Karpas-422 (cell line): Measurements from ENCODE around the gene MRPL37. TPM values are rescaled to one million over a fixed set of nuclear protein-coding genes. Genes with fewer than 3 reads are reported as not detected.

Experiments
- DNase-seq: peaks from one replicate; pipeline ENCODE4 v3.0.0-alpha.2; 2015
- H2AFZ ChIP-seq: fragments of 200-600 bp; sonication (generic); 2 replicates; pipeline ENCODE4 v1.6.1; 2014; ENCODE audit warnings: antibody characterized with exemption, low read length, mixed read lengths
- H3K27ac ChIP-seq: fragments of 200-600 bp; sonication (generic); 2 replicates; pipeline ENCODE4 v1.5.1; 2014; ENCODE audit warnings: mild to moderate bottlenecking, low read length, moderate library complexity
- H3K27me3 ChIP-seq: fragments of 200-600 bp; sonication (generic); 2 replicates; pipeline ENCODE4 v1.6.1; 2014; ENCODE audit warnings: low read length, mixed read lengths
- H3K36me3 ChIP-seq: fragments of 200-600 bp; sonication (generic); 2 replicates; pipeline ENCODE4 v1.6.1; 2014; ENCODE audit warnings: low read length, mixed read lengths; ENCODE audit not compliant: insufficient read depth
- H3K4me1 ChIP-seq: fragments of 200-600 bp; sonication (generic); 2 replicates; pipeline ENCODE4 v1.6.1; 2014; ENCODE audit warnings: mild to moderate bottlenecking, low read length, mixed read lengths
- H3K4me2 ChIP-seq: fragments of 200-600 bp; sonication (generic); 2 replicates; pipeline ENCODE4 v1.6.1; 2014; ENCODE audit warnings: low read length, low read depth, mild to moderate bottlenecking; ENCODE audit not compliant: poor library complexity, severe bottlenecking
- H3K4me3 ChIP-seq: fragments of 200-600 bp; sonication (generic); 2 replicates; pipeline ENCODE4 v1.5.1; 2014; ENCODE audit warnings: mild to moderate bottlenecking, antibody characterized with exemption, low read length, mixed read lengths
- H3K79me2 ChIP-seq: fragments of 200-600 bp; sonication (generic); 2 replicates; pipeline ENCODE4 v1.6.1; 2014; ENCODE audit warnings: mild to moderate bottlenecking, low read length, mixed read lengths
- H3K9ac ChIP-seq: fragments of 200-600 bp; sonication (generic); 2 replicates; pipeline ENCODE4 v1.6.0; 2014; ENCODE audit warnings: low read length
- H3K9me2 ChIP-seq: fragments of 200-600 bp; sonication (generic), shearing (Covaris generic); replicated peaks from 2 replicates; pipeline ENCODE4 v1.6.0; 2014; ENCODE audit warnings: mild to moderate bottlenecking, low read length, moderate library complexity; ENCODE audit not compliant: insufficient read depth
- H3K9me3 ChIP-seq: fragments of 300-700, 200-600 bp; sonication (generic); 2 replicates; pipeline ENCODE4 v1.6.1; 2014; ENCODE audit warnings: low read length, mixed read lengths
- H4K20me1 ChIP-seq: fragments of 200-600 bp; sonication (generic); 2 replicates; pipeline ENCODE4 v1.6.1; 2014; ENCODE audit warnings: mild to moderate bottlenecking, antibody characterized with exemption, low read length, low read depth; ENCODE audit not compliant: insufficient read depth
- total RNA-seq: library from RNA; depleted of rRNA; stranded (reverse); fragments of >200 nt; shearing (Covaris generic); gene quantifications from 2 replicates; pipeline ENCODE4 v1.2.3, GENCODE V29; 2014; ENCODE audit warnings: low replicate concordance

The MRPL37 gene
- total RNA-seq, 1 experiment from 2014 or later, result 80.1 TPM

GRCh38 chr1:54177726-54178125 is 22.2 kb upstream of the MRPL37 start:
- H3K27me3 ChIP-seq, result no peaks in the 10 kb centered on the region
- no peak for DNase-seq
- H3K9me2 ChIP-seq, result no peaks in the 10 kb centered on the region
- peaks cover 10% of the 10 kb centered on the region for H3K4me1 ChIP-seq
- H3K4me2 ChIP-seq, result no peak overlapping the region
- no peaks in the 10 kb centered on the region for H4K20me1 ChIP-seq
- no peaks in the 10 kb centered on the region for H3K79me2 ChIP-seq
- no peak overlapping the region for H2AFZ ChIP-seq
- H3K27ac ChIP-seq, result no peak overlapping the region
- no peak overlapping the region for H3K4me3 ChIP-seq
- H3K9me3 ChIP-seq, result no peaks in the 10 kb centered on the region
- H3K36me3 ChIP-seq, result no peaks in the 10 kb centered on the region
- no peak overlapping the region for H3K9ac ChIP-seq

GRCh38 chr1:54178296-54179070 is 21.5 kb upstream of the MRPL37 start:
- H3K27me3 ChIP-seq, result no peaks in the 10 kb centered on the region
- no peaks in the 10 kb centered on the region for H3K9me2 ChIP-seq
- H3K4me2 ChIP-seq, result no peak overlapping the region
- no peaks in the 10 kb centered on the region for H4K20me1 ChIP-seq
- no peak overlapping the region for H3K27ac ChIP-seq
- H3K9me3 ChIP-seq, result no peaks in the 10 kb centered on the region
- no peaks in the 10 kb centered on the region for H3K36me3 ChIP-seq
- H3K4me3 ChIP-seq, result no peak overlapping the region
- DNase-seq, result no peak
- H3K9ac ChIP-seq, result no peak overlapping the region
- peaks cover 10% of the 10 kb centered on the region for H3K4me1 ChIP-seq
- no peak overlapping the region for H2AFZ ChIP-seq
- no peaks in the 10 kb centered on the region for H3K79me2 ChIP-seq

- Histone ChIP-seq H3K9ac (no peak overlapping the region), H3K79me2 (no peaks in the 10 kb centered on the region), H3K9me2 (no peaks in the 10 kb centered on the region), H2AFZ (no peak overlapping the region), H3K4me3 (no peak overlapping the region), H3K27ac (peak overlapping the region; percentile 39; the same call in 1 of the 2 replicates), H3K4me2 (no peak overlapping the region), H3K9me3 (no peaks in the 10 kb centered on the region), H3K4me1 (peaks cover 10% of the 10 kb centered on the region), H3K36me3 (no peaks in the 10 kb centered on the region), H4K20me1 (no peaks in the 10 kb centered on the region), H3K27me3 (no peaks in the 10 kb centered on the region)
- peak; percentile 58 for DNase-seq
Observed at GRCh38 chr1:54180701-54181360, 19.1 kb upstream of the MRPL37 start.

- Histone ChIP-seq H3K9me2 (no peaks in the 10 kb centered on the region), H4K20me1 (no peaks in the 10 kb centered on the region), H3K4me1 (peaks cover 4% of the 10 kb centered on the region), H3K4me3 (no peak overlapping the region), H3K36me3 (peaks cover 8% of the 10 kb centered on the region; the same call in 1 of the 2 replicates), H3K9me3 (no peaks in the 10 kb centered on the region), H3K27me3 (no peaks in the 10 kb centered on the region), H3K9ac (no peak overlapping the region), H3K79me2 (no peaks in the 10 kb centered on the region), H3K27ac (no peak overlapping the region), H2AFZ (no peak overlapping the region), H3K4me2 (no peak overlapping the region)
- DNase-seq, result no peak
Observed at GRCh38 chr1:54186056-54186455, 13.9 kb upstream of the MRPL37 start.

GRCh38 chr1:54188291-54188690 is 11.7 kb upstream of the MRPL37 start:
- H3K4me3 ChIP-seq, result no peak overlapping the region
- H3K27ac ChIP-seq, result no peak overlapping the region
- peaks cover 12% of the 10 kb centered on the region; the same call in 1 of the 2 replicates for H3K36me3 ChIP-seq
- DNase-seq, result no peak
- H3K9me2 ChIP-seq, result no peaks in the 10 kb centered on the region
- H3K9ac ChIP-seq, result no peak overlapping the region
- H3K9me3 ChIP-seq, result no peaks in the 10 kb centered on the region
- no peaks in the 10 kb centered on the region for H3K27me3 ChIP-seq
- no peak overlapping the region for H3K4me2 ChIP-seq
- no peaks in the 10 kb centered on the region for H3K79me2 ChIP-seq
- H4K20me1 ChIP-seq, result no peaks in the 10 kb centered on the region
- no peaks in the 10 kb centered on the region for H3K4me1 ChIP-seq
- H2AFZ ChIP-seq, result no peak overlapping the region

- Histone ChIP-seq H3K79me2 (no peaks in the 10 kb centered on the region), H4K20me1 (no peaks in the 10 kb centered on the region), H2AFZ (no peak overlapping the region), H3K36me3 (peaks cover 12% of the 10 kb centered on the region; the same call in 1 of the 2 replicates), H3K9me2 (no peaks in the 10 kb centered on the region), H3K9me3 (no peaks in the 10 kb centered on the region), H3K9ac (no peak overlapping the region), H3K27me3 (no peaks in the 10 kb centered on the region), H3K4me1 (no peaks in the 10 kb centered on the region), H3K4me3 (no peak overlapping the region), H3K27ac (no peak overlapping the region), H3K4me2 (no peak overlapping the region)
- no peak for DNase-seq
Observed at GRCh38 chr1:54190526-54190925, 9.4 kb upstream of the MRPL37 start.

- no peaks in the 10 kb centered on the region for H3K9me3 ChIP-seq
- H3K27ac ChIP-seq, result no peak overlapping the region
- no peaks in the 10 kb centered on the region for H4K20me1 ChIP-seq
- H3K36me3 ChIP-seq, result peaks cover 6% of the 10 kb centered on the region; the same call in 1 of the 2 replicates
- no peaks in the 10 kb centered on the region for H3K4me1 ChIP-seq
- no peaks in the 10 kb centered on the region for H3K79me2 ChIP-seq
- no peak overlapping the region for H3K9ac ChIP-seq
- no peaks in the 10 kb centered on the region for H3K27me3 ChIP-seq
- H3K9me2 ChIP-seq, result no peaks in the 10 kb centered on the region
- H3K4me3 ChIP-seq, result no peak overlapping the region
- no peak for DNase-seq
- no peak overlapping the region for H2AFZ ChIP-seq
- H3K4me2 ChIP-seq, result no peak overlapping the region
Observed at GRCh38 chr1:54191525-54191924, 8.4 kb upstream of the MRPL37 start.

GRCh38 chr1:54193453-54193852 is 6.5 kb upstream of the MRPL37 start:
- Histone ChIP-seq H3K27ac (no peak overlapping the region), H3K4me3 (no peak overlapping the region), H3K4me1 (no peaks in the 10 kb centered on the region), H3K79me2 (no peaks in the 10 kb centered on the region), H3K9me2 (no peaks in the 10 kb centered on the region), H3K9ac (no peak overlapping the region), H3K27me3 (no peaks in the 10 kb centered on the region), H3K9me3 (no peaks in the 10 kb centered on the region), H2AFZ (no peak overlapping the region), H4K20me1 (no peaks in the 10 kb centered on the region), H3K4me2 (no peak overlapping the region), H3K36me3 (peaks cover 4% of the 10 kb centered on the region; the same call in 1 of the 2 replicates)
- no peak for DNase-seq
